Neural crest cell (in vitro differentiated cells): Measurements from ENCODE around the gene PHEX. TPM values are rescaled to one million over a fixed set of nuclear protein-coding genes. Genes with fewer than 3 reads are reported as not detected.

Experiments
- DNase-seq: peaks from one replicate; pipeline ENCODE4 v3.0.0; 2021; ENCODE audit warnings: low read depth, mixed read lengths, low spot score
- H3K27ac Mint-ChIP-seq: one replicate; pipeline ENCODE4 v1.8.0; 2021; ENCODE audit warnings: mild to moderate bottlenecking, mixed read lengths; ENCODE audit not compliant: unreplicated experiment
- H3K27me3 Mint-ChIP-seq: 2 replicates; pipeline ENCODE4 v1.8.0; 2021; ENCODE audit warnings: low read depth, mild to moderate bottlenecking, mixed read lengths
- H3K36me3 Mint-ChIP-seq: 2 replicates; pipeline ENCODE4 v1.8.0; 2021; ENCODE audit warnings: low read depth, mild to moderate bottlenecking, mixed read lengths
- H3K4me1 Mint-ChIP-seq: 2 replicates; pipeline ENCODE4 v1.8.0; 2021; ENCODE audit warnings: mixed read lengths
- H3K4me3 Mint-ChIP-seq: one replicate; pipeline ENCODE4 v1.8.0; 2021; ENCODE audit warnings: mild to moderate bottlenecking, mixed read lengths
- H3K9me3 Mint-ChIP-seq: 2 replicates; pipeline ENCODE4 v1.8.0; 2021; ENCODE audit warnings: mixed read lengths
- CTCF ChIP-seq: fragments of 200-600 bp; sonication (generic); conservative IDR thresholded peaks from 2 replicates; pipeline ENCODE4 v1.5.0; 2021; ENCODE audit warnings: antibody characterized with exemption, mild to moderate bottlenecking
- total RNA-seq: library from RNA; stranded (reverse); gene quantifications from 2 replicates; pipeline ENCODE4 v1.2.1, GENCODE V29; 2021

The PHEX gene
- total RNA-seq, 1 donor from 2014 or later: 0.47 TPM

- H3K27ac Mint-ChIP-seq: no peak overlapping the region
Observed at GRCh38 chrX:22037911-22038537, 5.9 kb downstream of the PHEX start.

GRCh38 chrX:22039541-22039940 lies 7.4 kb downstream of the PHEX start:
- no peak overlapping the region for H3K4me3 Mint-ChIP-seq
- H3K27me3 Mint-ChIP-seq: no peaks in the 10 kb centered on the region
- no peaks in the 10 kb centered on the region for H3K9me3 Mint-ChIP-seq
- TF ChIP-seq CTCF: no peak
- H3K36me3 Mint-ChIP-seq: no peaks in the 10 kb centered on the region
- peaks cover 26% of the 10 kb centered on the region for H3K4me1 Mint-ChIP-seq
- H3K27ac Mint-ChIP-seq: no peak overlapping the region
- DNase-seq: no peak

More at GRCh38 chrX:22037911-22038537, 5.9 kb downstream of the PHEX start:
- Mint-ChIP-seq H3K4me3 (no peak overlapping the region), H3K36me3 (no peaks in the 10 kb centered on the region), H3K27me3 (no peaks in the 10 kb centered on the region), H3K9me3 (no peaks in the 10 kb centered on the region), H3K4me1 (peaks cover 25% of the 10 kb centered on the region)
- no peak for TF ChIP-seq CTCF
- DNase-seq: no peak

- Mint-ChIP-seq H3K36me3 (no peaks in the 10 kb centered on the region), H3K27me3 (no peaks in the 10 kb centered on the region), H3K4me1 (peaks cover 19% of the 10 kb centered on the region), H3K4me3 (no peak overlapping the region), H3K27ac (no peak overlapping the region), H3K9me3 (no peaks in the 10 kb centered on the region)
- TF ChIP-seq CTCF: no peak
- no peak for DNase-seq
Observed at GRCh38 chrX:22040184-22040583, 8.1 kb downstream of the PHEX start.

- Mint-ChIP-seq H3K36me3 (no peaks in the 10 kb centered on the region), H3K27me3 (no peaks in the 10 kb centered on the region), H3K4me1 (peaks cover 17% of the 10 kb centered on the region), H3K4me3 (no peak overlapping the region), H3K27ac (no peak overlapping the region), H3K9me3 (no peaks in the 10 kb centered on the region)
- no peak for TF ChIP-seq CTCF
- no peak for DNase-seq
Observed at GRCh38 chrX:22041907-22042530, 9.9 kb downstream of the PHEX start.

GRCh38 chrX:22043872-22044271 lies 11.7 kb downstream of the PHEX start:
- H3K4me3 Mint-ChIP-seq: no peak overlapping the region
- no peaks in the 10 kb centered on the region for H3K9me3 Mint-ChIP-seq
- peaks cover 6% of the 10 kb centered on the region for H3K4me1 Mint-ChIP-seq
- H3K36me3 Mint-ChIP-seq: no peaks in the 10 kb centered on the region
- TF ChIP-seq CTCF: no peak
- DNase-seq: no peak
- H3K27me3 Mint-ChIP-seq: no peaks in the 10 kb centered on the region
- no peak overlapping the region for H3K27ac Mint-ChIP-seq
